ENCODE data around the gene SULT1A2.
"Not testable (repeated sequence)": the region's sequence is repeated elsewhere in the genome, so short reads cannot be mapped to it uniquely, and the experiment has no call there.

Gene SULT1A2

GRCh38 chr16:28589930-28590329 lies 6.9 kb downstream of the SULT1A2 start:
- no peak for DNase-seq

DNA sequence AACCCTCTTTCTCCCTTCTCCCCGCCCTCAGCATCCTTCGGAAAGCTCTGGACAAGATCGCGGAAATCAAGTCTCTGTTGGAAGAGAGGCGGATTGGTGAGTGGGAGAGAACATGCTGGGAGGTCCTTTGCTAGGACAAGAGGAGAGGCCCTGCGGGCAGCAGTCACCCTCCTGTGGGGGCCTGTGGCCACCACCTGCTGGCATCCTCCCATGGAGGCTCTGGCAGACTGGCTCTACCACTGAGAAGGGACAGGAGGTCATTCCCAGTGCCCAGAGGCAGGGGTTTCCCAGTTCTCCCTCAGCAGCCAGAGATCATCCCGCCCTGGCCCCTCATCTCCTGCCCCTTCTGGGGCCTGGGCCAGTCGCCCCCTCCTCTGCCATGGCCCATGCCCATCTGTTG lies 7.8 kb downstream of the SULT1A2 start:
- no peak for DNase-seq

- no peak for DNase-seq
Measured at GRCh38 chr16:28587386-28587785, 9.5 kb downstream of the SULT1A2 start.

GRCh38 chr16:28586466-28586865 lies 10.4 kb downstream of the SULT1A2 start:
- no peak for DNase-seq

DNA sequence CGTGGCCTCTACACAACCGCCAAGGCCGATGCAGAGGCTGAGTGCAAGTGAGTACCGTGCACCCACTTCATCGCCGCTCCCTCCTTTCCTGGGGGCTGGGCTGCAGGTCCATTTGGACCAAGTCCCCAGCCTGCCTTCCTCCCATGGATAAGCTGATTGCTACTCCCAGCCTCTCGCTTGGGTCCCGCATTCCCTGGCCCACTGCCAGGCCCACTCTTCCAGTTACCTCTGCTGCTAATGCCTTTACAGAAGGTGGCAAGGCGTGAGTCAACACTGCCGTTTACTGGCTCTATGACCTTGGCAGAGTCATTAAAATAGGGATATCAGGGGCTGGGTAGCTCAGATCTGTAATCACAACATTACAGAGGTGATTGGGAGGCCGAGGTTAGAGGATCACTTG lies 11.2 kb downstream of the SULT1A2 start:
- no peak for DNase-seq

- DNase-seq, result no peak
Measured at GRCh38 chr16:28580726-28581315, 16.0 kb downstream of the SULT1A2 start.

DNA sequence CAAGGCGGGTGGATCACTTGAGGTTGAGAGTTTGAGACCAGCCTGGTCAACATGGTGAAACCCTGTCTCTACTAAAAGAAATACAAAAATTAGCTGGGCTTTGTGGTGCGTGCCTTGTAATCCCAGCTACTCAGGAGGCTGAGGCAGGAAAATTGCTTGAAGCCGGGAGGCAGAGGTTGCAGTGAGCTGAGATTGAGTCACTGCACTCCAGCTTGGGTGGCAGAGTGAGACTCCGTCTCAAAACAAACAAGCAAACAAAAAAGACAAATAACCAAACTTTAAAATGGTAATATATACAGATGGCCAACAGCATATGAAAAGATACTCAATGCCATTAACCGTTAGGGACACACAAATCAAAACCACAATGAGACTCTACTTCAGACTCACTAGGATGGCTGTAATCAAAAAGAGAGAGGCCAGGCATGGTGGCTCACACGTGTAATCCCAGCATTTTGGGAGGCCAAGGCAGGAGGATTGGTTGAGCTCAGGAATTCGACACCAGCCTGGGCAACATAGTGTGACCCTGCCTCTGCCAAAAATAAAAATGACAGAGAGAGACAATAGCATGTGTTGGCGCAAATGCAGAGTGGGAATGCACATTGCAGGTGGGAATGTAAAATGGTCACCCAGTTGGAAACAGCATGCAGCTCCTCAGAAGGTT lies 21.3 kb downstream of the SULT1A2 start:
- DNase-seq, result no peak

- DNase-seq, result no peak
Measured at GRCh38 chr16:28574925-28575324, 21.9 kb downstream of the SULT1A2 start.

DNA sequence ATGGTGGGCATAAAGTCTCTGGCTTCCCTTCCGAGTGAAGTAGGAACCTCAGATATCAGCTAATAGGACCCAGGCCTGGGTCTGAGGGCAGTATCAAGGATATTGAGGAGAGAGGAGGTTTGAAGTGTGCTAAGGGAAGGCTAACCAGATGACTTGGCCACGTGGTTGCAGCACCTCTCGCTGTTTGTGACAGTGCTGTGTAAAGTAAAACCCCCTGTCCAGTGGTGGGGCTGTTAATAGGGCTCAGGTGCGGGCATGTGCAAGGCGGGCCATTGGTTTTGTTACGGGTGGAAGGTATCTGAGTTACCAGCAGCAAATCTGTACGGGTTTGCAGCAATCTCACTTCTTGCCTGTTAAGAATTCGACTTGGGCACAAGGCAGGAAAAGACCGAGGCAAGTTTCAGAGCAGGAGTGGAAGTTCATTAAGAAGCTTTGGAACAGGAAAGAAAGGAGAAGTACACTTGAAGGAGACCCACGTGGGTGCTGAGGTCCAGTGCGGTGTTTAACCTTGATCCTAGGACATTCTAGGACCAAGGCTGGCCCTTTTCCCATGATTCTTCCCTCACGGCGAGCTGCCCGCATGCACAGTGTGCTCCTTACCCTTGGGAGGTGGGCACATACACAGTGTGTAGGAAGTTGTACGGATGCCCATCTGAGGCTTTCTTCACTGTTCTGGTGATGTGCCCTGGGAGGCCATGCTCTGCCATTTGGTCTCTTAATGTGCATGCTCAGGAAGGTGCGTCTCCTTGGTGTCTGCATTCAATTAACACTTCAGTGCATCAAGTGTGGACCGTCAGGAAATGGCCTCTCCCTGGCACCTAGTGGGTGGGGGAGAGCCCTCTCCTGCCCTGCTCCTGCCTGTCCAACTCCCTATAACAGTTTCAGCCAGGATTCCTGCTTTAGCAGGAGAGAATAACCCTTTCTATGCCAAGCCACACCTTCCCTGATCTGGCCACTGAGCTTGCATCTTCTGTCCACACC lies 22.8 kb downstream of the SULT1A2 start:
- no peak for DNase-seq

- no peak for DNase-seq
Measured at GRCh38 chr16:28572696-28573510, 23.9 kb downstream of the SULT1A2 start.

DNA sequence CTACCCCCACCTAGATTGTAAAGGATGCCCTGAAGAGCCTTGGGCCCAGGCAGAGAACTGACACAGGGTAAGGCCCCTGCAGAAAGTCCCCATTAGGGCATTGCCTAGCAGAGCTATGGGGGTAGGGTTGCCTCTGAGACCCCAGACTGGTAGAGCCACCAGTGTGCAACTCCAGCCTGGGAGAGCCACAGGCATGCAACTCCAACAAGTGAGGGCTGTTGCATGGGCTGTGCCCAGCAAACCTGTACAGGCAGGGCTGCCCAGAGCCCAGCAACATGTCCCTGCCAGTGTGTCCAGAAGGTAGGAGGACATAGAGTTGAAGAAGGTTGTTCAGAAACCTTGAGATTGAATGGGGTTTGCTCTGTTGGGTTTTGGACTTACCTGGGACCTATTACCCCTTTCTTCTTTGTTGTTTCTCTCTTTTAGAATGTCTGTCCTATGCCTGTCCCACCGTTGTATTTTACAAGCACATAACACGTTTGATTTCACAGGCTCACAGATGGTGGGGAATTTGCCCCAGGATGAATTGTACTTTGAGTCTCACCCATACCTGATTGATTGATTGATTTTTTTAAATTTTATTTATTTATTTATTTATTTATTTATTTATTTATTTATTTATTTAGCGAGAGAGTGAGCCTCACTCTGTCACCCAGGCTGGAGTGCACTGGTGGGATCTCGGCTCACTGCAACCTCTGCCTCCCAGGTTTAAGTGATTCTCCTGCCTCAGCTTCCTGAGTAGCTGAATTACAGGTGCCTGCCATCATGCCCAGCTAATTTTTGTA lies 26.7 kb downstream of the SULT1A2 start:
- DNase-seq, result no peak

- no peak for DNase-seq
Measured at GRCh38 chr16:28569021-28569420, 27.8 kb downstream of the SULT1A2 start.

DNA sequence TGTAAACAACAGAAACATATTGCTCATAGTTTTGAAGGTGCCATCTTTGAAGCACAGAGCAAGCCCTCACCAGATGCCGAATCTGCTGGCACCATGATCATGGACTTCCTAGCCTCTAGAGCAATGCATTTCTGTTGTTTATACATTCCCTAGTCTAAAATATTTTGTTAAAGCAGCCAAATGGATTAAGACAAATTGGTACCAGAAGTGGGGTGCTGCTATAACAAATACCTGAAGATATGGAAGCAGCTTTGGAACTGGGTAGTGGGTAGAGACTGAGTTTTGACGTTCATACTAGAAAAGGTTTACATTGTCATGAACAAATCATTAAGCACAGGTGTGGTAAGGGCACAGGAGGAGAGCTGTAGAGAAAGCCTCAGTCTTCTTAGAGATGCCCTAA lies 29.6 kb downstream of the SULT1A2 start:
- no peak for DNase-seq

DNA sequence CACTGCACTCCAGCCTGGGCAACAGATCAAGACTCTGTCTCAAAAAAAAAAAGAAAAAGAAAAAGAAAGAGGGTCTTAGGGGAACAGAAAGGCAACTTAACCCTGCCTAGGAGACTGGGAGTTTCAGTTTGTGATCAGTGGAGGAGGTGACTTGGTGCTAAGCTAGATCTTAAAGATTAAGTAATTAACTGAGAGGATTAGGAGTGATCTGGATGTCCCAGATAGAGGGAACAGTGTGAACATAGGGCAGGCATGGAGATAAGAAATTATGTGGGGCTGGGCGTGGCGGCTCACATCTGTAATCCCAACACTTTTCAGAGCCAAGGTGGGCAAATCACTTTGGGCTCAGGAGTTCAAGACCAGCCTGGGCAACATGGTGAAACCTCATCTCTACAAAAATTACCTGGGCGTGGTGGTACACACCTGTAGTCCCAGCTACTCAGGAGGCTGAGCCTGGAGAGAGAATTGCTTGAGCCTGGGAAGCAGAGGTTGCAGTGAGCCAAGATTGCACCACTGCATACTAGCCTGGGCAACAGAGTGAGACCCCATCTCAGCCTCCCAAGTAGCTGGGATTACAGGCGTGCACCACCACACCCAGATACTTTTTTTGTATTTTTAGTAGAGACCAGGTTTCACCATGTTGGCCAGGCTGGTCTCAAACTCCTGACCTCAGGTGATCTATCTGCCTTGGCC lies 30.5 kb downstream of the SULT1A2 start:
- not testable (repeated sequence) for DNase-seq

GRCh38 chr16:28563218-28563617 lies 33.6 kb downstream of the SULT1A2 start:
- DNase-seq, result no peak

DNA sequence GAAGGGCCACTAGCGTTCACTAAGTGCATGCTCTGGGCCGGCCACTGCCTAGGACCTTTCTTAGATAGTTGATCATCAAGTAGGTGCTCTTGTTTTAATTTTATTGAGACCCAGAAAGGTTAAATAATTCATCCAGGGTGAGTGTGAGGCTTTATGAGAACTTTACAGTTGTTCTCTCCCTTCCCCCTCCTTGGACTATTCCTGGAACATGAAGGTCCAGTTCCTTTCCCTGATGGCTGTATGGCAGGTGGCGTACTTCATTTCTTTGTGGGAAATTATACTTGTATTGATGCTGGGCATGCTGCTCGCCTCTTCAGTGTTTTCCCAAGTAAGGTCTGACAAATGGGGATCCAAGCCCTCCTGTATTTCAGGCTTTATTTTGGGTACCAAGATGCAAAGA lies 34.7 kb downstream of the SULT1A2 start:
- no peak for DNase-seq

GRCh38 chr16:28561557-28562187 lies 35.2 kb downstream of the SULT1A2 start:
- DNase-seq, result no peak

DNA sequence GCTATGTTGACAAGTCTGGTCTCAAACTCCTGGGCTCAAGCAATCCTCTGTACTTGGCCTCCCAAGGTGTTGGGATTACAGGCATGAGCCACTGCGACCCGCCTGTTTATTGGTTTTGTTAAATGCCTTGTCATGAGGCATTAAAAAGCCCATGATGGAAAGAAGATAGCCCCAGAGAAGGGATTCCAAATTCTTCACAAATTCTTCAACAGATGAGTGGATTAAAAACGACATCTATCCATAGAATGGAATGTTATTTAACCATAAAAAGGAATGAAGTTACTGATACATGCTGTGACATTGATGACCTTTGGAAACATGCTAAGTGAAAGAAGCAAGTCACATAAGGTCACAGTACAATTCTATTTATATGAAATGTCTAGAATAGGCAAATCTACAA lies 38.4 kb downstream of the SULT1A2 start:
- DNase-seq, result no peak

GRCh38 chr16:28556914-28557320 lies 39.9 kb downstream of the SULT1A2 start:
- DNase-seq, result no peak

GRCh38 chr16:28555561-28555960 lies 41.3 kb downstream of the SULT1A2 start:
- no peak for DNase-seq

All from activated CD4-positive, CD25-positive, alpha-beta regulatory T cell treated with anti-CD3 and anti-CD28 coated beads, Interleukin-2, amount 50 U/mL, for 72 hours (primary cell).